Eye (tissue), 1 donor: ENCODE data around the gene PREX1.
A peak's percentile ranks its signal among the peaks of the same experiment; 100 is the strongest.

ENCODE experiments used
- DNase-seq: peaks from one replicate; pipeline ENCODE4 v3.0.0-alpha.2; 2015

PREX1 gene

DNA sequence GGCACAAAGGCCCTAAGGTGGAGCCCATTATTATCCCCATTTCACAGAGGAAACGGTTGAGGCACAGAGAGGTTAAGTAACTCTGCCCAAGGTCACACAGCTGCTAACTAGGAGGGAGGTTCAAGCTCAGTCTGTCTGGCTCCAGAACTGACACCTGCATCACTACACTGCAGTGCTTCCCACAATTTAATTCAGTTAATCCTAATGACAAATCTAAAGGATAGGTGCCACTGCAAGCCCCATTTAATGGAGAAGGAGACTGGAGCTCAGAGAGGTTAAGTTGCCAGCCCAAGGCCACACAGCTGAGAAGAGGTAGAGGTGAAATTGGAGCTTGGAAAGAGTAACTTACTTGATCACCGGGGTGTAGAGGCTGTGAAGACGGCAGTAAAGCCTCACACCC, 148.8 kb downstream of the PREX1 start:
- no peak for DNase-seq

- no peak for DNase-seq
Observed at GRCh38 chr20:48678421-48678820, 149.4 kb downstream of the PREX1 start.

- DNase-seq: peak; percentile 61
Observed at GRCh38 chr20:48676795-48677460, 150.9 kb downstream of the PREX1 start.

DNA sequence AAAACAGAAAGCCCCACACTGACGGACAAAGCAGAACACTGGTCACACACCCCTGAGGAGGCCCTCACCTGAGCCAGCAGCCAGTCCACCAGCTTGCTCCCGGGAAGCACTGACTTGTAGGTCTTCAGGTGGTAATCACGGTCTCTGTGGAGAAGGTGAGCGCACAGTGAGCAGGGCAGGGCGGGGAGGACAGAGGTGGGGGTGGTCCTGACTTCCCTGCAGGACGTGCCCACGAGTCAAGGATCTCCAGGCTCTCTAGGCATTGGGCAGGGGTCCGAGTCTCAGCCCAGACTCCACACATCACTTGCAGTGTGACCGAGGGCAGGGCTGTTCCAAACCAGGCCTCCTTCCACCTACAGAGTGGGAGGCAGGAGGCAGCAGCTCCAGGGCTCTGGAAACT, 151.7 kb downstream of the PREX1 start:
- no peak for DNase-seq

- DNase-seq: no peak
Observed at GRCh38 chr20:48674461-48674860, 153.3 kb downstream of the PREX1 start.

DNA sequence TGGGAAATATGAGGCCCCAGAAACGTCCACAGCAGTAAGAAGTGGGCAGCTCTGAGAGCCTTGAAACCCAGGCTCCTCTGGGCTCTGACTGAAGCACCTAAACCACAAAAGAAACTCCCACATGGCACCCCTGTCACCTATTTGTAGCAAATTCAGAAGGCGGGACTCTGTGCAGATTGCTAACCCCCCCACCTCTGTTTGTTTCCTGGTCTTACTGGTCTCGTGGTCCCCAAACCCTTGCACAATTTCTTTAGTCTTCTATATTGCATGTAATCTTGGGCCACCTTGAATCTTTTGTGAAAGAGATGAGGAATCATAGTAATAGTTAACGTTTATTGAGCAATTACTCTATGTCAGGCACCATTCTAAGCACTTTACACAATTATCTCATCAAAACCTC, 154.3 kb downstream of the PREX1 start:
- DNase-seq: no peak

DNA sequence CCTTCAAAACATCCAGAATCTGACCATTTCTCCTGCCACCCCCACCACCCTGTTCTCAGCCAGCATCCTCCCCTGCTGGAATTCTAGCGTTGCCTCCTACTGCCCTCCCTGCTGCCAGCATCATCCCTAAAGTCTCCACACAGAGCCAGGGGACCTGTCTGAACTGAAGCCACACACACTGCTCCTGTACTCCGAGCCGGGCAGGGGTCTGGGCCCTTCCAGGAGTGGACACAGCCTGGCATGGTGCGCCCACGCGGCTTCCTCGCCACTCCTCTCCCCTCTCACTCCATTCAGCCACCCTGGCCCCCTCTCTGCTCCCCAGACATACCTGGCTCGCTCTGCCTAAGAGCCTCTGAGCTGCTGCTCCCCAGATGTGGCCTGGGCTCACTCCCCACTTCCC, 155.5 kb downstream of the PREX1 start:
- DNase-seq: no peak

DNA sequence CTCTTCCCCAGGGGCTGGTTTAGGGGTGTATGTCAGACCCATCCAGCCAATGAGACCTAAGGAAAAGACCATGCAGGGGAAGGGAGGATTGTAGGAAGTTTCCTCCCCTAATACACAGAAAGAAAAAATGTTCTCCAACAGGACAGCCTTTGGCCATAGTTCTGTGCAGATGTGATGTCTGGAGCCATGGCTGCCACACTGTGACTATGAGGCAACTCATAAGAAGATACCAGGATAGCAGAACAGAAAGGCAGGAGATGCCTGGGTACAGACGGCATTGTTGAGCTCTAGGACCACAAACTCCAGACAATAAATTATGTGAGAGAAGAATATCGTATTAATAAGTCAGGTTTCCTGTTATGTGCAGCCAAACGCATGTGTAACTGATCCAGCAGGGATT, 156.7 kb downstream of the PREX1 start:
- DNase-seq: no peak

GRCh38 chr20:48669946-48670605, 157.7 kb downstream of the PREX1 start:
- DNase-seq: no peak

- DNase-seq: peak; percentile 38
Observed at GRCh38 chr20:48668451-48668946, 159.3 kb downstream of the PREX1 start.

- DNase-seq: no peak
Observed at GRCh38 chr20:48667889-48668413, 159.8 kb downstream of the PREX1 start.

DNA sequence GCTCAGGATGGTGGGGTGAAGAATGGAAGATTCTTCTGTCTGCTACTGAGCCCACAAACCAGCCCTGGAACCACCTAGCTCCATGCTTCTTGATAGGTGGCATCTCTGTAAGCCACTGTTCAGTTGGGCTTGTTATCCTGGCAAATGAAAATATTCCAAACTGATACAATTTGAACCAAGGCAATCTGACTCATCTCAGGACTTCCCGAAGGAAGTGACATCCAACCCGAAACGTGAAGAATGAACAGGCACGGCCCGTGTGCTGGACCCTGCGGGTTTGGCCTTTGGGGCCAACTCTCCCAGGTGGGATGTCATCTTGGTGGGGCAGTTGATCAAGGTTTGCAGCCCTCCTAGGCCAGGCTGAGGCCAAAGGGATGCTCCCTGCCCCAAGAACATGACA, 160.3 kb downstream of the PREX1 start:
- no peak for DNase-seq

GRCh38 chr20:48665785-48666184, 162.0 kb downstream of the PREX1 start:
- DNase-seq: no peak

- no peak for DNase-seq
Observed at GRCh38 chr20:48662711-48663110, 165.1 kb downstream of the PREX1 start.

DNA sequence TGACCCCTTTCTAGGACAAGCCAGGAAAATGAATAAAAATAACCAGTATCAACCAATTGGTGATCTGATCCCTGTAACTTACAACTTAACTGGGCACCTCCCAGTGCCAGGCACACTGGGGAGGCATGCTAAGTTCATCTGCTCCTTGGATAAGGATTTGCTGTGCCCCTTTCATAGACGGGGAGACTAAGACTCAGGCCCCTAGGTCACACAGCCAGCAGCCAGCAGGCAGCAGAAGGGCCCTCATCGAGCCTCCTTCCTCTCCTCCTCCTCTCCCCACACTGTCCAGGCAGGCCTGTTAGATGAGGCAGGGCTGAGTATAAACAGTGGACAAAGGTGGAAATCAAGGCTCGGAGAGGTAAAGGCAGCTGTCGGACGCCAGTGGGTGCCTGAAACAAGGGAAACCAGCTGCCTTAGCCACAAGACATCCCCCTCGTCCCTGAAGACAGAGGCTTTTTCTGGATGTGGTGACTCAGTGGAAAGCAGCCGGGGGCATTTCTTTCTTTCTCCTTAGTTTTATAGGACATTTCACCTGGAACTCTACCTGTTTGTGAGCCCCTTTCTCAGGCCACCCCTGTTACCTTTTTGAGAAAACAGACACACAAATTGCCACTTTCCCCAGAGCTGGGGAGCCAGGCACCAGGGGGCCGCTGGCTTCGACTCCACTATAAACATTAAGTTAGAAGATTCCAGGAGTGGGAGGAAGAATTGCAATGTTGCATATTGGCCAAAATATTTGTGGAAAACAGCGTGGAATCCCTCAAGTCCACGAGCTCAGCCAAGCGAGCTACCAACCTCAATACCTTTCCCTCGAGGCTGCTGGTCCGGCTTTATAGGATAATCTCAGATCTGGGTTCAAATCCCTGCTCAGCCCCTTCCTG, 166.0 kb downstream of the PREX1 start:
- DNase-seq: no peak

- no peak for DNase-seq
Observed at GRCh38 chr20:48660788-48661187, 167.0 kb downstream of the PREX1 start.

DNA sequence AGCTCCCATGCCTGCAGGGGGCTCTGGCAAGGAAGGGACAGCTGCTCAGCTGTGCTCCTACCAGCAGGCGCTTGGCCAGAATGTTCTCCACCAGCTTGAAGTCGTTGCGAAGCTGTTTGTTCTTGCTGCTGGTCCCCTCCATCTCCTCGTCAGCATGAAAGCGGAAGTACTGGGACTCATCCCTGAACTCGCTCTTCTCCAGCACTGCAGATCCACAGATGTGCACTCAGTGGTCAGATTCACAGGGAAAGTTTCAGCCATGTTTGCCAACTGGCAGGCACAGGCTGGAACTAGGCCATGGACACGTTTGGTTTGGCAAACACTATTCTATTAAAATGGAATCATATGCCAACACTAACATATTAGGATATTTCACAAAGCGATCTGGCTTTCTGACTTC, 167.9 kb downstream of the PREX1 start:
- no peak for DNase-seq

DNA sequence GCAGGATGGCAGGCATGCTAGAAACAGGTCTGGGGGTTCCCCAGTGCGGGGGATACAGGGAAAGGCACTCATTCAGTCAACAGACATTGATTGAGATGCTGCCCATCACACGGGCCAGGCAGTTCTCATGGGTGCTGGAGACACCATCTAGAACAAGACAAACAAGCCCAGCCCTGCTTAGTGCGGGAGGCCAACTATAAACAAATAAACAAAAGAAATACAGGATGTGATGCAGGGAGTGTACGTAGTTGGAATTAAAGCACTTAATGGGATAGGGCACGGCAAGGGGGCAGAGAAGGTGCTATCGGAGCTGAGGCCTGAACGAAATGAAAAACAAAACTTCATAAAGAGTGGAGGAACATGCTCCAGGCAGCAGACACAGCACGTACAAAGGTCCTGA, 169.3 kb downstream of the PREX1 start:
- DNase-seq: no peak

GRCh38 chr20:48658198-48658476, 169.7 kb downstream of the PREX1 start:
- DNase-seq: no peak

GRCh38 chr20:48657426-48658197, 170.2 kb downstream of the PREX1 start:
- peak; percentile 94 for DNase-seq

DNA sequence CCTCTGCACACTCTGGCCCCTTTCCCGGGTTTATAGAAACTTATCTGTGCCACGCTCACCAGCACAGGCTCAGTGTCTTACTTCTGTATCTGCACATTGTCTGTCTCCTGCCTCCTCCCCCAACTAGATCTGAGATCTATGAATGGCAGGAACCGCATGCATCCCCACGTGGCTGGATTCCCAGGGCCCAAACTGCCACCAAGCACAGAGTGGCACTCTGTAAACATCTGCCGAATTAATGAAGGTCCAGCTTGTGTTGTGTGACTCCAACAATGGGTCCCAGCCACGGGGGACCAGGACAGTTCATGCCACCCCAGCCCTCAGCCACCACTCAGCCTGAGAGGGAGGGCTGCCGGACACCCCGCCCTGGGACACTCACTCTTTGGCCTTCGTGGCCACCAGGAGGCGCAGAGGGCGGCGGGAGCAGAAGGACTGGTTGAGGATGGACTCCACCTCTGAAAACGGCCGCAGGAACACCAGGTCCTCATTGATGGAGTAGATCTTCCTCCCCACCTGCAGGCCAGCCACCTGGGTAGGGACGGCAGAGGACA, 171.1 kb downstream of the PREX1 start:
- DNase-seq: no peak

DNA sequence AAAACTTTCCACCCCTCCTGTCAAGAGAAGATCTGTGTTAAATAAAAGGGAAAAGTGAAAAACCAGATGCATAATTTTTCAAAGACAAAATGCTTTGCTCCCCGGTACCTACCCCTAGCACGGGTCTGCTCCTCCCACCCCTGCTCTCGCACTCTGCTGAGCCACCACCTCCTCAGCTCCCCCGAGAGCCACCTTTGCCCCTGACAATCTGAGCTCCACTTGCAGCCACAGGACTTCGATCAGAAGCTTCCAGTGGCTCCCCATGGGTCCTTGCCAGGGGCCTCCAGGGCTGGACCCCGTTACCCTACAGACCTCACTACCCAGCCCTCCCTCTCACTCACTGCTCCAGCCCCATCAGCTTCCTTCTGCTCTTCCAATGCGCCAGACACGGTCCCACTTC, 171.7 kb downstream of the PREX1 start:
- no peak for DNase-seq

GRCh38 chr20:48653706-48654051, 174.1 kb downstream of the PREX1 start:
- no peak for DNase-seq
